IPS DF 19.7 (cell line): ENCODE results near the gene CDKN1C.

Experiments used
- DNase-seq: peaks from one replicate; pipeline ENCODE4 v3.0.0-alpha.2; 2013; ENCODE audit warnings: low read depth, low spot score

Gene CDKN1C

DNA sequence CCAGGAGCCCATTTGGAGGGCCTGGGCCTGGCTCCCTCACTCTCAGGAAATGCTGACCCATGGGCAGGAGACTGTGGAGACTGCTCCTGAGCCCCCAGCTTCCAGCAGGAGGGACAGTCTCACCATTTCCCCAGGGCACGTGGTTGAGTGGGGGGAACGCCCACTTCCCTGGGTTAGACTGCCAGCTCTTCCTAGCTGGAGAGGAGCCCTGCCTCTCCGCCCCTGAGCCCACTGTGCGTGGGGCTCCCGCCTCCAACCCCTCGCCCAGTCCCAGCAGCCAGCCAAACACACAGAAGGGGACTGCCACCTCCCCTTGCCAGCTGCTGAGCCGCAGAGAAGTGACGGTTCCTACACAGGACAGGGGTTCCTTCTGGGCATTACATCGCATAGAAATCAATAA, 37.1 kb downstream of the CDKN1C start:
- no peak for DNase-seq

DNA sequence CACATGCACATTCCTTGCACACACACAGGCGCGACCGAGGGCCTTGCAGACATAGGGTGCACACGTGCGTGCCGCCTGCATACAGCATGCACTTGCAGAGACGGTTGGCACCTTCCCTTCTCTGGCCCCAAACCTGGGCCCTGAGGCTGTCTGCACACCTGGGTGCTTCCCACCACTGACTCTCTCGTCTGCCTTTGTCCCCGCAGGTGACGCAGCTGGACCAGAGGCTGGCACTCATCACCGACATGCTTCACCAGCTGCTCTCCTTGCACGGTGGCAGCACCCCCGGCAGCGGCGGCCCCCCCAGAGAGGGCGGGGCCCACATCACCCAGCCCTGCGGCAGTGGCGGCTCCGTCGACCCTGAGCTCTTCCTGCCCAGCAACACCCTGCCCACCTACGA, 38.0 kb downstream of the CDKN1C start:
- DNase-seq: no peak

- DNase-seq: no peak
These were observed 39.1 kb downstream of the CDKN1C start for GRCh38 chr11:2846470-2846869.

GRCh38 chr11:2846056-2846455, 39.5 kb downstream of the CDKN1C start:
- DNase-seq: no peak

- no peak for DNase-seq
These were observed 40.6 kb downstream of the CDKN1C start for GRCh38 chr11:2844996-2845395.

DNA sequence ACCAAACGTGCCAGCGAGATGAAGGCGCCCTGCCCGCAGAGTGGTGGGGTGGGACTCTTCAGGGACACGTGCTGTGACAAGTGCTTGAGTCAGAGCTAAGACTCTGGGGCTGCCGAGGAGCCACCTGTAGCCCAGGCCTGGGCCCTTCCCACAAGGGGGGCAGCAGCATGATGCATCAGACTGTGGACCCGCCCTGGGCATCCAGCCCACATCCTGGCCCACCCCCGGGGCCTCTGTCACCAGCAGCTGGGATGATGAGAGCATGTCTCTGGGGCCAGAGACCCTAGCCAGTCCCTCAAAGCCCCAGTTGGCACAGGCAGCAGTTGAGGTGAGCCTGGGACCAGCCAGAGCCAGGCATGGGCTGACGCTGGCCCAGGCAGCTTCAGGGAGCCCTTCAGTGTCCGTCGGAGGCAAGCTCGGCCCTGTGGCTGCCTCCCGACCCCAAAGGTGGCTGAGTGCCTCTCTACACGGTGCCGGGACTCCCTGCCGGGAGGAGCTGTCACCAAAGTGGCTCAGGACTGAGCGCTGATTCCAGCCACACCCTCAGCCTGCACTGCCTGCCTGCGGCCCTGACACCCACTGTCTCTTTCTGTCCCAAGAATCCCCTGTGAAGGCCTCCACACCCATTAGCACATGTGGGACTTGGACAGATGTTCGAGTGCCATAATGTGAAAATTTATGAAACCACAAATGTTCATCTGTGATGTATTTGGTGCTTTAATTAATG, 41.3 kb downstream of the CDKN1C start:
- no peak for DNase-seq

DNA sequence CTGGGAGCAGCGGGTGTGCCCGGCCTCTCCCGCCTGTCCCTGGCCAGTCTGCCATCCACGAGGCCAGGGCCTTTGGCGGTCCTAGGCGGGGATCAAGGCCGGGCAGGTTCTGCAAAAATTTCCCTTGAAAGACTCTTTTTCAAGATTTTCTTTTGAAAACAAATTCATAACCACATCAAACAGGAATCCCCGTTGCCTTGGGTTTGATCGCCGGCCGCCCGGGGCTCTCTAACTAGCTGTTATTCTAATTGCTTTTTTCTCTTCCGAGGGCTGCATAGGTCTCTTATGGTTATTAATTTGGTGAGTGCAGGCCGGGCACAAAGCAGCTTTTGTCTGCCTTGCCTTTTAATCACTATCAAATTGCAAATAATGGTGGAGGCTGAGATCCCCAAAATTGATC, 42.0 kb downstream of the CDKN1C start:
- no peak for DNase-seq

DNA sequence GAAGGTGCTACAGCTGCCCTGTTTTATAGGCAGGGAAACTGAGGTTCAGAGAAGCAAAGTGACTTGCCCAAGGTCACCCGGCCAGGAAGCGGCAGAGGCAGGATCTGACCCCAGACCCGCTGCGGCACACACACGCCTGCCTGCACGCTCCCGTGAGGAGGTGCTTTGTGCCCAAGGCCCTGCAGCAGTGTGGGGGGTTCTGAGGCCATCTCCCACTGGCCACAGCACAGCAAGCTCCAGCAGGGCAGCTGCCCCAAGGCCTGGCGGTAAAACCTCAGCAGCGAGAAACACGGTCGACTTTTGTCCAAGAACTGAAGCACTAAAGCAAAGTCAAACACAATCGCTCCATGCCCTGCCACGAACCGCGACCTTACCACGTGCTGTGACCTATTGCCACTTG, 42.7 kb downstream of the CDKN1C start:
- DNase-seq: no peak

DNA sequence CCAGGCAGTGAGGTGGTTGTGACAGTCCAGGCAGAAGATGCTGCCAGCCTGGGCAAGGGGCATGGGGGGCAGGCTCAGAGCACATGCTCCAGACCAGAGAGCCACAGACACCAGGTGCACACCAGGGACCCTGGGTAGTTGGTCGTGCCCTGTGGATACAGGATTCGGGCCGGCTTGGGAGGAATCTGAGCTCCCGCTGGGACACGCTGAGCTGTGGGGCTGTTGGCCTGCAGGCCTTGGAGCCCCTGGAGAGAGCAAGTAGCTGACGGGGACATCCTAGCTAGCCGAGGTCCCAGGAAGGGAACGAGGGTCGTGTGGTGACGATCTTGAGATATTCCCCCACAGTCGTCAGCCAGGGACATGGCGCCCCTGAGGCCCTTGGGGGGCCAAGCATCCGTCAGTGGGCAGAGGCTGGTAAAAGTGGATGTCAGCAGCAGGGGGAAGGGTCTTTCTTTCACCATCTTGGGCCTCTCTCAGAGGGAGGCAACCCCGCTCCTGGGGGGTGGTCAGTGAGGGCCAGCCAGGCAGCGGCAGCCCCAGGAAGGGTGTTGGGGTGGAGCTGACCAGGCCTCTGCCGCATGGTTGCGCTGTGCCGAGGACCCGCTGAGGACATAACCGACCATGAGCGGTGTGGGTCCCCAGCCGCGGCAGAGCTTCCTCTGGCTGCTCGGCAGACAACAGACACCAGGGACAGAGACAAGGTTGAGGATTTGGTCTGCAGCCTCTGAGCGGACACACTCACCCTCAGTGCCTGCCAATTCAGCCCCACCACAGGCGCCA, 44.0 kb downstream of the CDKN1C start:
- DNase-seq: no peak

DNA sequence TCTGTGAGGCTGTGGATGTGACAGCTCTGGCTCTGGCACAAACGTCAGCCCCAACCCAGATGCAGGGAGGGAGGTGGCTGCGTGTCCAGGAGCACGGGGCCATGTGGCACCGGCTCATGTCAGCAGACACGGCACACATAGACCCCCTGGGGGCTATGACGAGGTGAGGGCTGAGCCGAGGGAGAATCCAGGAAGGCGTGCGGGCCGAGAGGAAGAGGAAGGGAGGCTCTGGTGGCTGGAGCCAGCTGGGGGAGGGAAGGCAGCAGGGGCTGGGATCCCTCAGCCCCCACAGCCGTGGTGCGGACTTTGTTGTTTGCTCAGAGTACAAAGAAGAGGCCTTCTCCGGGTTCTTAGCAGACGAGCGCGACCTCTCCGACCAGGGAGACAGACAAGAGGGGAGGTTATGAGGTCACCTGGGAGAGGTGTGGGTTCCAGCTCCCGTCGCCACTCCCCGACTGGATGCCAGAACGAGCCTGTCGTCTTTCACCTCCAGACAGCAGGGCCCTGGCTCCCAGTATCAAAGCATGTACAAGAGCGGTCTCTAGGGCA, 46.1 kb downstream of the CDKN1C start:
- no peak for DNase-seq

DNA sequence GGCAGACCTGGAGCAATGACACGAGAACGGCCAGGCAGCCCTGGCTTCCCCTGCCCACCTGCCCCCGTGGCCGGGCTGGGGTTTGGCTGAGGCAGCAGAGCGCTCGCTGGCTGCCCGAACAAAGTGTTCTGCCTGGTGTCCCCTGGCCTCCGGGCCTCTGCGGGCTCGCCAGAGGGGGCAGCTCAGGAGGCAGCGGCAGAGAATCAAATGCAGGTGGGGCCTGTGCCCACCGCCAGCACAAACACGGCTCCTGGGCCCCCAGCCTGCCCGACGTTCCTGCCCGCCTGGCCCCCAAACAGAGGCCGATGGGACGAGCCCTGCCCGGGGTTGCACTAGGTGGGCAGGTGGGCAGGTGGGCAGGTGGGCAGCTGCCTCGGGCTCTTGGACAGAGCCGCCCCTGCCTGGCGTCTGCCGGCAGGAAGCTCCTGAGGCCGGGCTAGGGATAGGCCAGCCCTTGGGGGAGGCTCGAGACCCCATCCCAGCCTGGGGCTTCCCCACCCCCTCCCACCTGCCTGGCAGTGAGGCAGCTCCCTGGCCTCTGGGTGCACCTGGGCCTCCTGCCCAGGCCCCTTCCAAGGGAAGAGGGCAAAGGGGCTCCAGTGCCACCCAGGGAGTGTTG, 46.8 kb downstream of the CDKN1C start:
- DNase-seq: no peak

- no peak for DNase-seq
These were observed 47.5 kb downstream of the CDKN1C start for GRCh38 chr11:2838091-2838490.

GRCh38 chr11:2837651-2838050, 47.9 kb downstream of the CDKN1C start:
- no peak for DNase-seq

DNA sequence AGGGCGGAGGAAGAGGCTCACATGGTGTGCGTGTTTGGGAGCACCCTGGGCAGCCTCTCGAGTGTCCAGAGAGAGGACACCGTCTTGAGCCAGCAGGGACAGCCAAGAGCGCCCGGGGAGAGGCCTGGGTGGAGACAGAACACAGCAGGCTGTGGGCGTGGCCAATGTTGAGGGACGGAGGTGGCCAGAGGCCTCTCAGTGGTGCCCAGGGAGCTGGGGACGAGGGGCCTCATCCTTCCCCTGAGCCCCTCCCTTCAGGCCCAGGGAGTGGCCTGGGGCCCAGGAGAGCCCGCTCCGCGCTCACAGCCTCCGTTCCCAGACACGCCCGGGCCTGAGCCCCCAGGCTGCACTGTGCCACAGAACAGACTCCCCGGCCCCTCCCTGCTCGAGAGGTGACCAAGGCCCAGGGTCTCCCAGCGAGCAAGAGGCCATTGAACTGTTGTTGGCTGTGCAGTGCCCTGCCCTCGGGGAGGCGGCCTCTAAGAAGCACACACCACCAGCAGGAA, 48.4 kb downstream of the CDKN1C start:
- DNase-seq: no peak

DNA sequence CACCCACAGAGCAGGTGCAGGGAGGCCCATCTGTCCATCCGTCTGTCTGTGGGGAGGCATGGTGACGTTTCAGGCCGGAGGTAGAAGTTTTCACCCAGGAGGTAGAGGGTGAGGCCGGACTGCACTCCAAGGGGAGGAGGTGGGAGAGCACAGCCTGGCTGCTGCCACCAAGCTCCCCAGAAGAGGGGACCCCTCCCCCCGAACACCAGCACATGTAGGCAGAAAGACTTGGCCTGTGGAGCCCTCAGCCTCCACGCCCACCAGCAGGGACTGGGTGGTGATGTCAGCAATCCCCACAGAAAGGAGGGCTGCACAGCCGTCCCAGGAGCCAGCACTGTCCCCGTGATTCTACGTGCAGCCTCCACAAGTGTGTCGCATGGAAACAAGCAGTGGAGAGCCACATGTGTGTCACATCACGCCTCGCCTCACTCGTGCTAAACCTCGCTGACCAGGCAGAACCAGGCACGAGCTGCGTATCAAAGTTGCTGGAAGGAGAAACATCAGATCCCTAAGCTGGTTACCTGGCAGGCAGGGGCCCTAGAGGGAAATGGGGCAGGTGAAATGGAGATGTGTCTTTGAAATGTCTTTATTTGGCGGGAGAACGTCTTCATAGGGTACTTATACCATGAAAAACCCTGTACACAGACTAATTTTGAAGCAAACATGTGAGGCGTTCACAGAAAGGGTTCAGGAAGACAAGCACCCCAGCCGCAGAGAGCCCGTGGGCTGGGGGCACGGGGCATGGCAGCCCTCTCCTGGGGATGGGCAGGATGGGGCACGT, 49.1 kb downstream of the CDKN1C start:
- DNase-seq: no peak

DNA sequence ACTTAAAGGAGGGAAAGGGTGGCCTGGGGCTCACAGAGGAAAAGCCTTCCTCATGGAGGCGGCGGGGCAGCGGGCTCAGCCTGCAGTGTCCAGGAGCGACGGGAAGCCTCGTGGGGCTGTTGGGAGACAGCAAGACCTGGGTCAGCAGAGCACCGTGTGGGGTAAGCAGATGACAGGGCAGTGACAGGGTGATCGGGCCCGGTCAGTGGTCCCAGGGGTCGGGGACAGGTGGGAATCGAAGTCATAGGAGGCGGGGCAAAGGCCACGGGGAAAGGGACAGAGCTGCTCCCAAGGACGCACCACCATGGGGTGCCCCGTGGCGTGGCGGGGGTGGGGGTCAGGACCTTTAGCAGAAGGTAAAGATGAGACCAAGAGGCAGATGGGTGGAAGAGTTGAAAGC, 49.8 kb downstream of the CDKN1C start:
- no peak for DNase-seq

DNA sequence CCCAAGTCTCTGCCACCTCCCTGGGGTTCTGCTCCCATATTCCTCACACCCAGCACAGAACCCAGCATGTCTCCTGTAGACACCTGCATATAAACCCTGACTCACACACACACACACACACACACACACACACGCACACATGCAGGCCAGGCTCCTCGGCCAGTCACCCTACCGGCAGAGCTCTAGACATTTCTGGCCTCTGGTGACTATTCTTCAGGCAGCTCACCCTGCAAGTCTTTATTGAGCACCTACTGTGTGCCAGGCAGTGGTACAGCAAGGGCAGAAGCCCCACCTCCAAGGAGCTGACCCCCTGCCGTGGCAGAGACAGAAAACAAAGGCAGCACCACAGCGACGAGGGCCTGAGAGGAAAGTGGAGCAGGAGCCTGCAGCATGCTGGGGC, 50.3 kb downstream of the CDKN1C start:
- DNase-seq: no peak

DNA sequence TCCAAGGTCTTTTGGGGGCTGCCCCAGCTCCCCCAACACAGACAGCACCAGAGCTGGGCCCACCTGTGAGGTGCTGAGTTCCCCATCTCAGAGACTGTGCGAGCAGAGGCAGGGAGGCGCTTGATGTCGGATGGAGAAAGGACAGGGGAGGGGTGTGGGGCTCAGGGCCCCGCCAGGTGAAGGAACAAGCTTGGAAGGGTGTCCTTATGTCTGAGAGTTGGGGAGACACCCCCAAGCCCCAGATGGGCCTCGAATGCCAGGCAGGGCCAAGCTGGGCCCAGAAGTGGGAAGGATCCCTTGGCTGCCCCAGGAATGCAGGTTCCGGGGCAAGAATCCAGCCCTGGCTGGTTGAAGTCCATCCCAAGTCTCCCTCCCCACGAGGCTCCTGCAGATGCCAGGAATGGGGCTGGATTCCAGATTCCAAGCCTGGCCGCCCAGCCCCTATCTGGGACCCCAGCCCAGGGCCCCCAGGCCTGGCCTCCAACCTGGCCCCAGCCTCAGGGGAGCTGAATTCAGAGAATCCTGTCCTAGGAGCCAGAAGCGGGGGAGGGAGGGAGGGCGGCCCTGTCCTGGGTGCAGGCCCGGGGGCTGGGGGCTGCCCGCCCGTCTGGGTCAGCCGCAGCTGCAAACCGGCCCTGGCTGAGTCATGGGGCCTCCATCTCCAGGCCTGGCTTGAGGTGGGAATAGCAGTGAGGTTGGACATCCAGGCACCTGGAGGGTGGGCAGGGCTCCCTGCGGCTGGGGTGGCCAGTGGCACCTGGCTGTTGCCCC, 50.9 kb downstream of the CDKN1C start:
- DNase-seq: no peak

- no peak for DNase-seq
These were observed 51.7 kb downstream of the CDKN1C start for GRCh38 chr11:2833716-2834502.
